ENCODE measurements around the gene NOTUM.

NOTUM gene

DNA sequence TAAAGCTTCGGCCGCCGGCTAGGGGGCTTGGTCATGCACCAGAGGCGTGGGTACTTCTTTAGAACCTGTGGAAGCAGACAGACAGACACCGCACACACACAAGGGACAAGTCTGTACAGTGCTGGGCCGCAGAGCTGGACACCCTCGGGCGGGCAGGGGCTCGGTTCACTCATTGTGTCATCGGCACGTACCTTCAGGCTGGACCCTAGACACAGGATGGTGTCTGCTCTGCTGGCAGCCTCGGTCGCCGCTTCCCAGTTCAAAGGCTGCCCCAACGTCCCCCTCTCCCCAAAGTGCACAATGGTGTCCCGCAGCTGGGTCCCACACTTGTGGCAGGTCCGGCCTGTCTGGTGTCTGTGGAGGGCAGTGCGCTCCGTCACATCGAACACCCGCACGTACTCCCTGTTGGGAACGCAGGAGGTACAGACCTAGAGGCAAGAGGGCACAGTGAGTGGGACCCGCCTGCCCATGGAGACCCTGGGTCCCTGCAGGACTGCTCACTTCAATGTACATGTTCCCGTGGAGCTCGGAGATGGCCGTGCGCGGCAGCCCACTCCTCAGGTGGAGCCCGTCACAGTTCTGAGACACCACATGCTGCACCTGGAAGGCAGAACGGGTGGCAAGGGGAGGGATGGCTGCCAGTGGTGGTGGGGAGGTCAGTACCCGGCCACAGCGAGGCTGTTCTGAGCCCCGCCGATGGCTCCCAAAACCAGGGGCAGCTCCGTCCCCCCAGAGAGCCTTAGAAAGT is 46.7 kb downstream of the NOTUM start:
- Histone ChIP-seq H3K4me3 (ENCODE audit: low read depth in 1 of 2, low read length in 2 of 2) (no peak overlapping the region), H3K27ac (ENCODE audit: low read length) (no peak overlapping the region), H3K36me3 (ENCODE audit: control insufficient read depth in 1 of 2, insufficient read depth in 2 of 2, low read length in 2 of 2) (peaks cover 26 to 38% of the 10 kb centered on the region in 2 donors), H3K4me1 (ENCODE audit: control insufficient read depth in 1 of 2, insufficient read depth in 2 of 2, low read length in 2 of 2) (peaks cover 9 to 36% of the 10 kb centered on the region in 2 donors), H3K9me3 (ENCODE audit: control insufficient read depth in 1 of 2, low read length in 2 of 2) (no peaks in the 10 kb centered on the region), H3K27me3 (ENCODE audit: low read depth, low read length) (no peaks in the 10 kb centered on the region)

DNA sequence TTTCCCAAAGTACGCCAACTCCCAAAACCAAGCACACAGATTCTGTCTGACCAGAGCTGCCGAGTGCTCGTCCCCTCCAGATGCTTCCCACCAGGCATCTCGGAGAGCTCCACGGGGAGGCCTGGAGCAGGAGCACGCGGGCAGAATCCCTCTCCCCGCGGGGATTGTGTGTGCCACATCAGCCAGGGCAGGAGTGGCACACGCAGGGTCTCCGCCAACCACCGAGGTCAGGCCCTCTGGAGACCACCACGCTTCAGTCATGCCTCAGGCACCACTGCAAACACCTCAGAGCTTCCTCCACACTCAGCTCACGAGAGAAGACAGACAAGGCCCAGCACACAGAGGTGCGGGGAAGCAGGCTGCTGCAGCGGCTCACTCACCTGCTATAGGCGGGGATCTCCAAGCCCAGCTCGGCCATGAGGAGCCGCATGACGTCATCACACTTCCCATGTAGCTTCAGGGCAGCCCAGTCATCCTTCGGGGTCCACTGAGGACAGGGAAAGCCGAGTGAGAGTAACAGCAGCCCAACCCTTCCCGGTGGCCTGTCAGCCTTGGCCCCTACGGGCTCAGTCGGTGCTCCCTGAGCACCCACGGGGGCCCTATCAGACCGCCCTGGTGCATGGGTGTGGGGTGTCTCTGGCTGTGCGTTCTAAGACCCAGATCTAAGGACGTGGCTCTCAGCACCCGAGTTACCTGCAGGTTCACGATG is 47.4 kb downstream of the NOTUM start:
- Histone ChIP-seq H3K27me3 (ENCODE audit: low read depth, low read length) (no peaks in the 10 kb centered on the region), H3K27ac (ENCODE audit: low read length) (no peak overlapping the region), H3K9me3 (ENCODE audit: control insufficient read depth in 1 of 2, low read length in 2 of 2) (no peaks in the 10 kb centered on the region), H3K4me1 (ENCODE audit: control insufficient read depth in 1 of 2, insufficient read depth in 2 of 2, low read length in 2 of 2) (peaks cover 8 to 35% of the 10 kb centered on the region in 2 donors), H3K4me3 (ENCODE audit: low read depth in 1 of 2, low read length in 2 of 2) (no peak overlapping the region), H3K36me3 (ENCODE audit: control insufficient read depth in 1 of 2, insufficient read depth in 2 of 2, low read length in 2 of 2) (peaks cover 24 to 38% of the 10 kb centered on the region in 2 donors)

DNA sequence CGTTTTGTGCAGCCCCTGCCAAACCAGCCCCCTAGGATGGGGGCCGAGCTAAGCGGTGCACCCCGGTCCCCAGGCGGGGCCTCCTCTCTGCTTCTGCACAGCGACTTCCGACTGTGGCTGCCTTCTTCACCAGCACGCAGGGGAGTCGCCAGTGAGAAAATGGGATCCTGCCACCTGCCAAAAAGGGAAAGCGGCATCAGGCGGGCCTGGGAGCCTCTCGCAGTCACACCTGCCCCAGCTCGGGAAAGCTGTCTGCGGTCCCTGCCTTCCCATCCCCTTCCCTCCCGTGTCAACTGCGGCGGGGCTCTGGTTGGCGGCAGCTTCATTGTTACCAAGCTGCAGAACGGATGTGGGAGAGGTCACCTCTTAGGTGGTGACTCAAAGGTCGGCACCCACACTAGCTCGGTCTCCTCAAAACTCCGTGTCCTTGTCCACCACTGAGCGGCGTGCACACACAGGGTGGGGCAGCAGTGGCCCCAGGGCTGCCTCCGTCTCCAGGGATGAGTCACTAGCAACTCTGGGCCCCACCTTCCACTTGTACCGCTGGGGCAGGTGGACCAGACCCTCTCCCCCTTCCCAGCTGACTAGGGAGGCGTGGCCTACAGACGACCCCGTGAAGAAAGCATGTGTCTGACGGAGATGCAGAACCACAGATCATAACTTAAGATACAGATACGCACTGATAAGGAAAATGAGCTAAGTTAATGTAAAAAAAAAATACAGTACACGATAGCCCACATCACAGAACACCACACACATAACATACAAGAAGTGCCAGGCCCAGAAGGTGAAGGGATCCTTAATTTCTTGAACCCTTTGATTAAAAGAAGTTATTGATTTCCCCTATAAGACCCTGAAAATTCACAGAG is 48.3 kb downstream of the NOTUM start:
- H3K4me1 ChIP-seq (ENCODE audit: control insufficient read depth in 1 of 2, insufficient read depth in 2 of 2, low read length in 2 of 2): peaks cover 8 to 30% of the 10 kb centered on the region in 2 donors
- H3K36me3 ChIP-seq (ENCODE audit: control insufficient read depth in 1 of 2, insufficient read depth in 2 of 2, low read length in 2 of 2): peaks cover 24 to 43% of the 10 kb centered on the region in 2 donors
- H3K9me3 ChIP-seq (ENCODE audit: control insufficient read depth in 1 of 2, low read length in 2 of 2): no peaks in the 10 kb centered on the region
- no peaks in the 10 kb centered on the region for H3K27me3 ChIP-seq (ENCODE audit: low read depth, low read length)
- no peak overlapping the region for H3K4me3 ChIP-seq (ENCODE audit: low read depth in 1 of 2, low read length in 2 of 2)
- no peak overlapping the region for H3K27ac ChIP-seq (ENCODE audit: low read length)

DNA sequence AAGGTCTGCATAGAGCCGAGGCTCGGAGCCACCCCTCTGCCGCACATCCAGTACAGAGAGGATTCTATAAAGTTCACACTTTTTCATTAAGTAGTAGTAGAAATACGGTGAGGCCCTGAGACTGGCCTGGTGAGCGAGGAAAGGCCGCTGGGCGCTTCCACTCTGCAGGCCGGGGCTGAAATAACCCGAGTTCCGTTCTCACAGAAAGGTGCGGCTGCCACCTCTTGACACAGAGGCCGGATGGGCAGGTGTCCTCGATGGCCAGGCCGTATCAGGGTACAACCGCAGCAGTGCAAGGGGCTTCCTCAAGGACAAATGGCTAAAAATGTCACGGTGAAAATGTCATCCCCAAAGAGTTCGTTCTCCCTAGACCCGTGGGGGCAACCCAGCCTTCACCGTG is 49.0 kb downstream of the NOTUM start:
- peak overlapping the region in 1 of 2 donors; percentile 47 for H3K4me3 ChIP-seq (ENCODE audit: low read depth in 1 of 2, low read length in 2 of 2)
- peaks cover 4 to 25% of the 10 kb centered on the region in 2 donors for H3K4me1 ChIP-seq (ENCODE audit: control insufficient read depth in 1 of 2, insufficient read depth in 2 of 2, low read length in 2 of 2)
- no peaks in the 10 kb centered on the region for H3K9me3 ChIP-seq (ENCODE audit: control insufficient read depth in 1 of 2, low read length in 2 of 2)
- no peak overlapping the region for H3K27ac ChIP-seq (ENCODE audit: low read length)
- peaks cover 24 to 48% of the 10 kb centered on the region in 2 donors for H3K36me3 ChIP-seq (ENCODE audit: control insufficient read depth in 1 of 2, insufficient read depth in 2 of 2, low read length in 2 of 2)
- H3K27me3 ChIP-seq (ENCODE audit: low read depth, low read length): no peaks in the 10 kb centered on the region

DNA sequence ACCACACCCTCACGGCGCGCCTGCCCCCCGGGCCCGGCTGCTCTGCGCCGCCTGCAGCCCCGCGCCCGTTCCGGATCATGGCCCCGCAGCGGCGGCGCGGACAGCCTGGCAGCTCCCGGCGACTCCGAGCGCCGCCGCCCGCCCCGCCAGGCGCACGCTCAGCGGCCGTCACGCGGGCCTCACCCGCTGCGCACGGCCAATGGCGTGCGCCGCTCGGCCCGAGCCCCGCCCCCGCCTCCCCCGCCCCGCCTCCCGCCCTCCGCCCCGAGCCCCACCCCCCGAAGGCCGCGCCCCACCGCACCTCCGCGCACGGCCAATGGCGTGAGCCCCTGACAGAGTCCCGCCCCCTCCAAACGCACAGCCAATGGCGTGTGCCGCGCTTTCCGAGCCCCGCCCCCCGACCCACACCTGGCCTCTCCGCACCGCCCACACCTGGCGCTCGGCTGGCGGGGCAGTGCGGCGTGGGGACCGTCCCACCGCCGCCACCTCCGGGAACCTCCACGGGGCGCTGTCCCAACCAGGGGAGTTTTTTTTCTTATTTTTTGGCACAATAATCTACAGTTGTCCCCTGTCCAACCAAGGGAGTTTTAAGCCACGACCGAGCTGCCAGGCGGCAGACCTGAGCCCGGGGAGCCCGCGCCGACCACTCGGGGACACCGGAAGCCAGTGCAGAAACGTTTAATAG is 49.6 kb downstream of the NOTUM start, which contains the start of gene PCYT2:
PCYT2 (minus strand) TSS at position 123 of the 685 bp plus-strand sequence; CDS start at position 79, 44 bp downstream.
- Histone ChIP-seq H3K4me3 (ENCODE audit: low read depth in 1 of 2, low read length in 2 of 2) (peak within 1 kb of the TSS; percentile 67 to 84), H3K36me3 (ENCODE audit: control insufficient read depth in 1 of 2, insufficient read depth in 2 of 2, low read length in 2 of 2) (peaks cover 25 to 52% of the 10 kb centered on the region in 2 donors), H3K9me3 (ENCODE audit: control insufficient read depth in 1 of 2, low read length in 2 of 2) (no peaks in the 10 kb centered on the region), H3K27me3 (ENCODE audit: low read depth, low read length) (no peaks in the 10 kb centered on the region), H3K4me1 (ENCODE audit: control insufficient read depth in 1 of 2, insufficient read depth in 2 of 2, low read length in 2 of 2) (peaks cover 0 to 19% of the 10 kb centered on the region in 2 donors), H3K27ac (ENCODE audit: low read length) (peak within 1 kb of the TSS; percentile 29)

DNA sequence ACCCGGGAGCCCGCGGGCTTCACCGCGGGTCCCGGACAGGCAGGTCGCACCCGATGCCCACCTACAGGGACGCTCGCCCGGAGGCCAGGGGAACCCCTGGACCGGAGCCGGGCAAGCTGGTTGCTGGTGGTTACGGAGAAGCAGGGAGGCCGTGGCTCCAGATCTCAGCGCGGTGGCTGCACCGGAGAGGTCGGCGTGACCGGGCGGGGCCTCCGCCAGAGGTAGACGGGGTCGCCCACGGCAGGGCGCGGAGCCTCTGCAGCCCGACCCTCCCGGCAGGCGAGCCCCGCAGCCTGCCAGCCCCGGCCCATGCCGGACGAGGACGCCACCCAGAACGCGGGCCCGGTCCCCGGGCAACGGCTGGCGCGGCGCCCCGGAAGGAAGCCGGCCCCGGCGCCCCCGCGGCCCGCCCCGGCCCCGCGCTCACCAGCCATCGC is 50.1 kb downstream of the NOTUM start:
- Histone ChIP-seq H3K4me3 (ENCODE audit: low read depth in 1 of 2, low read length in 2 of 2) (peak overlapping the region; percentile 67 to 84), H3K9me3 (ENCODE audit: control insufficient read depth in 1 of 2, low read length in 2 of 2) (no peaks in the 10 kb centered on the region), H3K36me3 (ENCODE audit: control insufficient read depth in 1 of 2, insufficient read depth in 2 of 2, low read length in 2 of 2) (peaks cover 28 to 54% of the 10 kb centered on the region in 2 donors), H3K4me1 (ENCODE audit: control insufficient read depth in 1 of 2, insufficient read depth in 2 of 2, low read length in 2 of 2) (peaks cover 0 to 14% of the 10 kb centered on the region in 2 donors), H3K27ac (ENCODE audit: low read length) (peak overlapping the region; percentile 29), H3K27me3 (ENCODE audit: low read depth, low read length) (no peaks in the 10 kb centered on the region)

DNA sequence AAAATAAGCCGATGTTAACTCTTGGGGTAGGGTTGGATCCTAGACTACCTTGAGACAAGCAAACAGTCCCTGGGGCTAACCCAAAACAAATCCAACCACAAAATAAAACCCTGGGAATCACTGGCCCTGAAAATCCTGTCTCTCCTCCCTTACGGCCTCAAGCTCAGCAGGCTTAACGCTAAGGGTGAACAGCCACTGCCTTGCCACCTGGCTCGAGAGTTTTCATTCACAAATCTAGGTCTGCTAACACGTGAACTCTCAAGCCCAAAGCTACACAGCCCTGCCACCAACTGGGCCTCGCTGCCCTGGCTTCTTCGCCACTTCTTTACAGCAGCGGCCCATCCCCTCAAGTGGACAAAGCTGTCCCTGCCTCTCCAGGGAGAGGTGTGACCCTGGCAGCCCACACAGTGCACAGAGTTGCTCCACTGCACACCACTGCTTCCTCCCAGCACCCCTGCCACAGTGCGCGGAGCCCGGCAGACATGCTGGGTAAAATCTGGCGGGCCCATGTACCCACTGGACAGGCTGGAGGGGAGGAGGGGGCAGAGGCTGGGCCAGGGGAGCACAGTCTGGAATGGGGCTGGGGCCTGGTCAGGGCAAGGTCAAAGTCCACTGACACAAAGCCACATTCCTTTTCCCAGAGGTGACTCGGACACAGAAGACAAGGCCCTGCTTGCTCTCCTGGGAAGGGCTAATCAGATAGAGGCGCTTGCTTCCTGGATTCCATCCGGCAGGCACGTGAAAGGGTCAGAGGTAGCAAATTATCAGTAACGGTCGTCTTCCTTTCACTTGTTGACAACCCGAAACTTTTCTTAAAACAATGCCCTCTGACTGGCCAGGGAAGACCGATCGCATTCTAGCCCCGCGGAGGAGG is 50.8 kb downstream of the NOTUM start:
- Histone ChIP-seq H3K27ac (ENCODE audit: low read length) (peak overlapping the region; percentile 29), H3K9me3 (ENCODE audit: control insufficient read depth in 1 of 2, low read length in 2 of 2) (no peaks in the 10 kb centered on the region), H3K4me3 (ENCODE audit: low read depth in 1 of 2, low read length in 2 of 2) (peak overlapping the region; percentile 67 to 84), H3K27me3 (ENCODE audit: low read depth, low read length) (no peaks in the 10 kb centered on the region), H3K4me1 (ENCODE audit: control insufficient read depth in 1 of 2, insufficient read depth in 2 of 2, low read length in 2 of 2) (peaks cover 0 to 13% of the 10 kb centered on the region in 2 donors), H3K36me3 (ENCODE audit: control insufficient read depth in 1 of 2, insufficient read depth in 2 of 2, low read length in 2 of 2) (peaks cover 21 to 48% of the 10 kb centered on the region in 2 donors)

DNA sequence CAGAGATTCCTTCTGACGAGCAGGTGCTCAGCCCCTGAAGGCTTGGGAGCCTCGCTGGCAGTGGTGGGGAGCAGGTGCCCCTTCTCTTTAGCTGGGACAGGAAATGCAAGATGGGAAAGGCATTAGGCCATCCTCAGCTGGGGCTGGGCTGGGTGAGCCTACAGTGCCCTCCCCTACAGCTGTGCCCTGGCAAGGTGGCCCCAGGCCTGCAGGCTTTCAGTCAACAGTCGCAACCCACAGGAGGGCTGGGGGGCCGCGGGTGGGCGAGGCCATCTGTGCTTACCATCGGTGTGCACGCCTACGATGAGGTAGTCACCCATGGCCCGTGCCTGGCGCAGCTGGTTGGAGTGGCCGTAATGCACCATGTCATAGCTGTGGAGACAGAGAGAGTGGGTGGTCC is 51.8 kb downstream of the NOTUM start:
- H3K27ac ChIP-seq (ENCODE audit: low read length): no peak overlapping the region
- H3K27me3 ChIP-seq (ENCODE audit: low read depth, low read length): no peaks in the 10 kb centered on the region
- peaks cover 15 to 39% of the 10 kb centered on the region in 2 donors for H3K36me3 ChIP-seq (ENCODE audit: control insufficient read depth in 1 of 2, insufficient read depth in 2 of 2, low read length in 2 of 2)
- H3K4me3 ChIP-seq (ENCODE audit: low read depth in 1 of 2, low read length in 2 of 2): no peak overlapping the region
- H3K4me1 ChIP-seq (ENCODE audit: control insufficient read depth in 1 of 2, insufficient read depth in 2 of 2, low read length in 2 of 2): peaks cover 0 to 13% of the 10 kb centered on the region in 2 donors
- no peaks in the 10 kb centered on the region for H3K9me3 ChIP-seq (ENCODE audit: control insufficient read depth in 1 of 2, low read length in 2 of 2)

DNA sequence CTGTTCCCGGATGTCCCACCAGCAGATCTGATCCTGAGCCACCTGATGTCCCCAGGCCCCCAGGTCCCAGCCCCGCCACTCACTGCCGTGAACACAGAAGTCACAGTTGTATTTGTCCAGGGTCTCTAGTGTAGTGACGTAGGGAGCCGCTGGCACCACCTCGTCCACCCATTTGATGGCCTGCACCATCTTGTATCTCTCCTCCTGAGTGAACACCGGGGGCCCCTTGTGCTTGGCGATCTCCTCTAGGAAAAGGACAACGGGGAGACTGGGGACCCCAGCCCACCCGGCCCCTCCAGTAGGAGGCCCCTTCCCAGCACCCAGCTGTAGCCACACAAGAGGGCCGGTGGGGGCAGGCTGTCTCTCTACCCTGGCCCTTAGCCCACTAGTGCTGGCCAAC is 52.2 kb downstream of the NOTUM start:
- Histone ChIP-seq H3K9me3 (ENCODE audit: control insufficient read depth in 1 of 2, low read length in 2 of 2) (no peaks in the 10 kb centered on the region), H3K4me3 (ENCODE audit: low read depth in 1 of 2, low read length in 2 of 2) (no peak overlapping the region), H3K36me3 (ENCODE audit: control insufficient read depth in 1 of 2, insufficient read depth in 2 of 2, low read length in 2 of 2) (peaks cover 11 to 34% of the 10 kb centered on the region in 2 donors), H3K27ac (ENCODE audit: low read length) (no peak overlapping the region), H3K27me3 (ENCODE audit: low read depth, low read length) (no peaks in the 10 kb centered on the region), H3K4me1 (ENCODE audit: control insufficient read depth in 1 of 2, insufficient read depth in 2 of 2, low read length in 2 of 2) (peaks cover 0 to 13% of the 10 kb centered on the region in 2 donors)
